ENCODE measurements around the gene SLC22A7.
A peak's percentile ranks its signal among the peaks of the same experiment; 100 is the strongest.

DNA sequence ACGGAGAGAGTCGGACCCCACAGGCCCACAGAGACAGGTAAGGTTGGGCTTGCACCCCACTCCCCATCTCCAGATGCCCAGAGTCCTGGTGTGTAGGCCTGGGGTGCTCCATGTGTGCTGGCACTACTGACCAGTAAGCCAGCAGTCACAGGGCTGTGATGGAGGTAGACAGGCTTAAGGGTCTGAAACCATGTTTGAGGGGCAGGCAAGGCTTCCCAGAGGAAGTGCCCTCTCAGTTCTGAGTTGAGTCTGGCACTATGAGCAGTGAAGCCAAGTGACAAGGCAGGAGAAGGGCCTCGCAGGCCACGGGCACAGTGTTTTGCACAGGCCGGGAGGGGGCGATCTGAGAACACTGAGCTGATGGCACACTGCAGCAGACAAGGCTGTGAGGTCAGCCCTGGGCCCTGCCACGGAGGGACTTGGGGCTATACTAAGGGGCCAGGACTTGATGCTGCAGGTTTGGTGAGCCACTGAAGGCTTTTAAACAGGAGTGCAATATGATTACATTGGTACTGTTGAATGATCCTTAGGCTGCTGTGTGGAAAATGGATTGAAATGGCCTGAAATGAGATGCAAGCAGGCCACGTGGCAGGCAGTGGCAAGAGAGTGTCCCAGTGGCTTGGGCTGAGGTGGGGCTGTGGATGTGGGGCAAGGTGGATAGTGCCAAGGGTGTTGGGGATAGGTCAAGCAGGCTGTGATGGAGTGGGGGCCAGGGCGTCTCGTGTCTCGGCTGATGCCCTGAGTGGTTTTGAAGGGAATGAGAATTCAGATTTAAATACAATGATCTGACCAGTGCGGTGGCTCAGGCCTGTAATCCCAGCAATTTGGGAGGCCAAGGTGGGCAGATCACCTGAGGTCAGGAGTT, 34.5 kb upstream of the SLC22A7 start:
- TF ChIP-seq, protein P1, sequence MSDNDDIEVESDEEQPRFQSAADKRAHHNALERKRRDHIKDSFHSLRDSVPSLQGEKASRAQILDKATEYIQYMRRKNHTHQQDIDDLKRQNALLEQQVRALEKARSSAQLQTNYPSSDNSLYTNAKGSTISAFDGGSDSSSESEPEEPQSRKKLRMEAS (IDR thresholded peaks at IDR 0.05), result peak; percentile 13; the same call in 1 of the 2 replicates
- no peak for TF ChIP-seq ZBTB7A (IDR thresholded peaks at IDR 0.05; ENCODE audit: low read depth)
- no peak for TF ChIP-seq CREB1 (IDR thresholded peaks at IDR 0.05; ENCODE audit: low read depth)
- TF ChIP-seq, protein P2, sequence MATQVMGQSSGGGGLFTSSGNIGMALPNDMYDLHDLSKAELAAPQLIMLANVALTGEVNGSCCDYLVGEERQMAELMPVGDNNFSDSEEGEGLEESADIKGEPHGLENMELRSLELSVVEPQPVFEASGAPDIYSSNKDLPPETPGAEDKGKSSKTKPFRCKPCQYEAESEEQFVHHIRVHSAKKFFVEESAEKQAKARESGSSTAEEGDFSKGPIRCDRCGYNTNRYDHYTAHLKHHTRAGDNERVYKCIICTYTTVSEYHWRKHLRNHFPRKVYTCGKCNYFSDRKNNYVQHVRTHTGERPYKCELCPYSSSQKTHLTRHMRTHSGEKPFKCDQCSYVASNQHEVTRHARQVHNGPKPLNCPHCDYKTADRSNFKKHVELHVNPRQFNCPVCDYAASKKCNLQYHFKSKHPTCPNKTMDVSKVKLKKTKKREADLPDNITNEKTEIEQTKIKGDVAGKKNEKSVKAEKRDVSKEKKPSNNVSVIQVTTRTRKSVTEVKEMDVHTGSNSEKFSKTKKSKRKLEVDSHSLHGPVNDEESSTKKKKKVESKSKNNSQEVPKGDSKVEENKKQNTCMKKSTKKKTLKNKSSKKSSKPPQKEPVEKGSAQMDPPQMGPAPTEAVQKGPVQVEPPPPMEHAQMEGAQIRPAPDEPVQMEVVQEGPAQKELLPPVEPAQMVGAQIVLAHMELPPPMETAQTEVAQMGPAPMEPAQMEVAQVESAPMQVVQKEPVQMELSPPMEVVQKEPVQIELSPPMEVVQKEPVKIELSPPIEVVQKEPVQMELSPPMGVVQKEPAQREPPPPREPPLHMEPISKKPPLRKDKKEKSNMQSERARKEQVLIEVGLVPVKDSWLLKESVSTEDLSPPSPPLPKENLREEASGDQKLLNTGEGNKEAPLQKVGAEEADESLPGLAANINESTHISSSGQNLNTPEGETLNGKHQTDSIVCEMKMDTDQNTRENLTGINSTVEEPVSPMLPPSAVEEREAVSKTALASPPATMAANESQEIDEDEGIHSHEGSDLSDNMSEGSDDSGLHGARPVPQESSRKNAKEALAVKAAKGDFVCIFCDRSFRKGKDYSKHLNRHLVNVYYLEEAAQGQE (IDR thresholded peaks at IDR 0.05; ENCODE audit: low read depth), result no peak
- TF ChIP-seq EP300 (IDR thresholded peaks at IDR 0.05; ENCODE audit: borderline replicate concordance), result no peak
- TF ChIP-seq YY1 (IDR thresholded peaks at IDR 0.05; ENCODE audit: low read depth), result no peak
- TF ChIP-seq CEBPB (IDR thresholded peaks at IDR 0.05), result no peak
- TF ChIP-seq RAD21 (IDR thresholded peaks at IDR 0.05; ENCODE audit: low read depth), result peak; percentile 96
- no peak for TF ChIP-seq FOXM1 (IDR thresholded peaks at IDR 0.05; ENCODE audit: borderline replicate concordance, low read depth)
- no peak for TF ChIP-seq TEAD4 (IDR thresholded peaks at IDR 0.05)
- TF ChIP-seq, protein P3, sequence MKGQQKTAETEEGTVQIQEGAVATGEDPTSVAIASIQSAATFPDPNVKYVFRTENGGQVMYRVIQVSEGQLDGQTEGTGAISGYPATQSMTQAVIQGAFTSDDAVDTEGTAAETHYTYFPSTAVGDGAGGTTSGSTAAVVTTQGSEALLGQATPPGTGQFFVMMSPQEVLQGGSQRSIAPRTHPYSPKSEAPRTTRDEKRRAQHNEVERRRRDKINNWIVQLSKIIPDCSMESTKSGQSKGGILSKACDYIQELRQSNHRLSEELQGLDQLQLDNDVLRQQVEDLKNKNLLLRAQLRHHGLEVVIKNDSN (IDR thresholded peaks at IDR 0.05), result no peak
- TF ChIP-seq NFIC (IDR thresholded peaks at IDR 0.05), result no peak

Data from Ishikawa (cell line).